Lower lobe of right lung (tissue), 2 donors: Measurements from ENCODE around the gene PFN4. TPM values are rescaled to one million over a fixed set of nuclear protein-coding genes. Genes with fewer than 3 reads are reported as not detected.
"Not testable (repeated sequence)": the region's sequence is repeated elsewhere in the genome, so short reads cannot be mapped to it uniquely, and the experiment has no call there.

Source experiments
- ATAC-seq, 2 donors: fragments of 200-7000 bp; cut with Tn5 transposase; one replicate each; pipeline ENCODE4 v1.9.1; 2020 to 2022; ENCODE audit warnings: mild to moderate bottlenecking in 2 of 2, moderate library complexity in 2 of 2
- DNase-seq: peaks from one replicate; pipeline ENCODE4 v3.0.0-alpha.2; 2020
- H3K27ac ChIP-seq: fragments of 200-600 bp; one replicate; pipeline ENCODE4 v1.8.0; 2022
- H3K27me3 ChIP-seq: fragments of 200-600 bp; one replicate; pipeline ENCODE4 v1.8.0; 2022; ENCODE audit warnings: low read depth
- H3K36me3 ChIP-seq: fragments of 200-600 bp; one replicate; pipeline ENCODE4 v1.8.0; 2022; ENCODE audit warnings: mild to moderate bottlenecking
- H3K4me1 ChIP-seq: fragments of 200-600 bp; one replicate; pipeline ENCODE4 v1.8.0; 2022
- H3K4me3 ChIP-seq: fragments of 200-600 bp; one replicate; pipeline ENCODE4 v1.8.0; 2022; ENCODE audit warnings: mild to moderate bottlenecking
- H3K9me3 ChIP-seq: fragments of 200-600 bp; one replicate; pipeline ENCODE4 v1.8.0; 2022
- intact Hi-C: fragments of 100-400 bp; cut with DNase I; formaldehyde crosslinking; loops from one replicate; pipeline ENCODE4 v1.11.0; 2022
- total RNA-seq: library from RNA; stranded (reverse); fragmentation: NEBNext Ultra II Directional; extraction: Animal tissue kit (Norgen Biotek cat#: 25700); gene quantifications from one replicate; pipeline ENCODE4 v1.2.1, GENCODE V29; 2021
- TF ChIP-seq, protein P1 (sequence below): fragments of 200-600 bp; IDR thresholded peaks from one replicate; pipeline ENCODE4 v1.8.0; 2022; ENCODE audit warnings: antibody characterized with exemption, mild to moderate bottlenecking
- donor health status: DM: no; HTN: yes; CAD: no; lungs with severe emphysema.

PFN4 gene
- total RNA-seq, 1 donor from 2014 or later, result 1.7 TPM

DNA sequence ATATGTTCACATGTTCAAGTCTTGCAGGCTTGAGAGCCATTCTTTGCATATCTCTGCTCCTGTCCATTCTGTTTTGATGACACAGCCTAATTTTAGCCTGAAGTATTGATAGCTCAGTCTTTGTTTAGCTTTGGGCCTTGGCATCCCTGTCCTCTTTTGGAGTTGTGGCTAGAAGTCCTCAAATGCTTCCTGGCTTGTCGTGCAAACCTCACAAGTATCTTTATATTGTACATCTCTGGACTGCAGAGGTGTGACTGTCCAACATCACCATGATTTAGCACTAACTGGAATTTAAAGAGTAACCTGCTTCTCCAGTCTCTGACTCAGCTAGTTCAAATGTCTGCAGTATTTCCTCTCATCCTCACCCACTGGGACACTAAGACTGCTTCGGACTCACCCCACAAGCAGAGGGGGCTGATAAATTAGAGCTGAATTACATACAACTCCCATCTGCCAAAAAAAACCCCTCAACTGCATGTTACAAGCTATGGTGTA, 11.7 kb downstream of the PFN4 start:
- ATAC-seq, result peak in 1 of 2 donors; percentile 33

DNA sequence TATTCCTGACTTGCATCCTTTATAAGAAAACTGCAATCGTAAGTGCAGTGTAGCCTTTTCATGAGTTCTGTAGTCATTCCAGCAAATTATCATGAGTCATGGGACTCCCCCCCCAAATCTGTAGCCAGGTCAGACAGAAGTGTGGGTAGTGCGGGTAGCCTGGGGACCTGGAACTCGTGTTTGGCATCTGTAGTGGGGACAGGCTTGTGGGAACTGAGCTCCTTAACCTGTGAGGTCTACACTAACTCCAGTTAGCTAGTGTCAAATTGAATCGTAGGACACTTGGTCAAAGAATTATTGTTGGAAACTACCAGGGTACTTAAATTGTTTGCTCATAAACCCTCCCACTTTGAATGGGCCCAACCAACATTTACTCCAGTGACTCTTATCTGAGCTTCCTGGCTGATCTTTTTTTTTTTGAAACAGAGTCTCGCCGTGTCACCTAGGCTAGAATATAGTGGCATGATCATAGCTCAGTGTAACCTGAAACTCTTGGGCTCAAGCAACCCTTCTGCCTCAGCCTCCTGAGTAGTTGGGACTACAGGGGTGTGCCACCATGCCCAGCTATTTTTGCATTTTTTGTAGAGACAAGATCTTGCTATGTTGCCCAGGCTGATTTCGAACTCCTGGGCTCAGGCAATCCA, 12.4 kb downstream of the PFN4 start:
- DNase-seq (no peak), ATAC-seq (peak; percentile 56 to 57)
- intact Hi-C loops, result no loop called here
- Histone ChIP-seq H3K27ac (no peak overlapping the region), H3K36me3 (no peaks in the 10 kb centered on the region), H3K27me3 (no peaks in the 10 kb centered on the region), H3K4me3 (no peak overlapping the region), H3K9me3 (peaks cover 2% of the 10 kb centered on the region), H3K4me1 (no peaks in the 10 kb centered on the region)
- TF ChIP-seq, protein P1, sequence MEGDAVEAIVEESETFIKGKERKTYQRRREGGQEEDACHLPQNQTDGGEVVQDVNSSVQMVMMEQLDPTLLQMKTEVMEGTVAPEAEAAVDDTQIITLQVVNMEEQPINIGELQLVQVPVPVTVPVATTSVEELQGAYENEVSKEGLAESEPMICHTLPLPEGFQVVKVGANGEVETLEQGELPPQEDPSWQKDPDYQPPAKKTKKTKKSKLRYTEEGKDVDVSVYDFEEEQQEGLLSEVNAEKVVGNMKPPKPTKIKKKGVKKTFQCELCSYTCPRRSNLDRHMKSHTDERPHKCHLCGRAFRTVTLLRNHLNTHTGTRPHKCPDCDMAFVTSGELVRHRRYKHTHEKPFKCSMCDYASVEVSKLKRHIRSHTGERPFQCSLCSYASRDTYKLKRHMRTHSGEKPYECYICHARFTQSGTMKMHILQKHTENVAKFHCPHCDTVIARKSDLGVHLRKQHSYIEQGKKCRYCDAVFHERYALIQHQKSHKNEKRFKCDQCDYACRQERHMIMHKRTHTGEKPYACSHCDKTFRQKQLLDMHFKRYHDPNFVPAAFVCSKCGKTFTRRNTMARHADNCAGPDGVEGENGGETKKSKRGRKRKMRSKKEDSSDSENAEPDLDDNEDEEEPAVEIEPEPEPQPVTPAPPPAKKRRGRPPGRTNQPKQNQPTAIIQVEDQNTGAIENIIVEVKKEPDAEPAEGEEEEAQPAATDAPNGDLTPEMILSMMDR, result no peak

More for the DNA sequence above, 11.7 kb downstream of the PFN4 start:
- no peaks in the 10 kb centered on the region for H3K27me3 ChIP-seq
- no peaks in the 10 kb centered on the region for H3K4me1 ChIP-seq
- H3K4me3 ChIP-seq, result no peak overlapping the region
- H3K27ac ChIP-seq, result no peak overlapping the region
- H3K9me3 ChIP-seq, result peaks cover 2% of the 10 kb centered on the region
- DNase-seq, result no peak
- intact Hi-C loops, result no loop called here
- TF ChIP-seq, protein P1, result no peak
- no peaks in the 10 kb centered on the region for H3K36me3 ChIP-seq

DNA sequence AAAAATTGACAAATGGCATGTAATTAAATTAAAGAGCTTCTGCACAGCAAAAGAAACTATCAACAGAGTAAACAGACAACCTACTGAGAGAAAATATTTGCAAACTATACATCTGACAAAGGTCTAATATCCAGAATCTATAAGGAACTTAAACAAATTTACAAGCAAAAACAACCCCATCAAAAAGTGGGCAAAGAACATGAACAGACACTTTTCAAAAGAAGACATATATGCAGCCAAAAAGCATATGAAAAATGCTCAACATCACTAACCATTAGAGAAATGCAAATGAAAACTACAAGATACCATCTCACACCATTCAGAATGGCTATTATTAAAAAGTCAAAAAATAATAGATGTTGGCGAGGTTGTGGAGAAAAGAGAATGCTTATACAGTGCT, 13.7 kb downstream of the PFN4 start:
- H3K9me3 ChIP-seq, ATAC-seq, H3K27ac ChIP-seq, H3K4me1 ChIP-seq, H3K4me3 ChIP-seq, H3K27me3 ChIP-seq, H3K36me3 ChIP-seq, intact Hi-C loops, DNase-seq: not testable (repeated sequence)

- Histone ChIP-seq H3K4me3 (no peak overlapping the region), H3K27ac (no peak overlapping the region), H3K36me3 (no peaks in the 10 kb centered on the region), H3K27me3 (no peaks in the 10 kb centered on the region), H3K4me1 (no peaks in the 10 kb centered on the region), H3K9me3 (peaks cover 2% of the 10 kb centered on the region)
- ATAC-seq (no peak), DNase-seq (no peak)
- intact Hi-C loops, result no loop called here
- TF ChIP-seq, protein P1, result no peak
These were observed 15.8 kb downstream of the PFN4 start for GRCh38 chr2:24107336-24107735.

- TF ChIP-seq, protein P1, result no peak
- intact Hi-C loops, result no loop called here
These were observed 16.3 kb downstream of the PFN4 start for GRCh38 chr2:24106786-24107185.

DNA sequence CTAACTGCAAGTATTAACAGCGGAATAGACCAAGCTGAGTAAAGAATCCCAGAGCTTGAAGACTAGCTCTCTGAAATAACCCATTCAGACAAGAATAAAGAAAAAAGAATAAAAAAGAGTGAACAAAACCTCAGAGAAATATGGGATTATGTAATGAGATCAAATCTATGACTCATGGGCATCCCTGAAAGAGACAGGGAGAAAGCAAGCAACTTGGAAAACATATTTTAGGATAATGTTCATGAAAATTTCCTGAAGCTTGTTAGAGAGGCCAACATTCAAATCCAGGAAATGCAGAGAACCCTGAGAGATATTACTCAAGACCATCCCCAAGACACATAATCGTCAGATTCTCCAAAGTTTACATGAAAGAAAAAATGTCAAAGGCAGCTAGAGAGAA, 17.3 kb downstream of the PFN4 start:
- Histone ChIP-seq H3K4me3 (no peak overlapping the region), H3K4me1 (no peaks in the 10 kb centered on the region), H3K36me3 (no peaks in the 10 kb centered on the region), H3K9me3 (peaks cover 2% of the 10 kb centered on the region), H3K27me3 (no peaks in the 10 kb centered on the region), H3K27ac (no peak overlapping the region)
- intact Hi-C loops, result no loop called here
- DNase-seq (no peak), ATAC-seq (no peak)
- TF ChIP-seq, protein P1, result no peak

More at GRCh38 chr2:24106786-24107185, 16.3 kb downstream of the PFN4 start:
- Histone ChIP-seq H3K4me1 (no peaks in the 10 kb centered on the region), H3K9me3 (peaks cover 2% of the 10 kb centered on the region), H3K27me3 (no peaks in the 10 kb centered on the region), H3K4me3 (no peak overlapping the region), H3K36me3 (no peaks in the 10 kb centered on the region), H3K27ac (no peak overlapping the region)
- ATAC-seq (no peak), DNase-seq (no peak)
